ENCODE results near the gene GFOD1.

Gene GFOD1

GRCh38 chr6:13488015-13488895, 855 bp upstream of the GFOD1 start:
- in situ Hi-C loops (cut with MboI; ENCODE audit: low sequenced_read_pairs), result no loop called here

- in situ Hi-C loops (cut with MboI; ENCODE audit: low sequenced_read_pairs), result no loop called here
Observed at GRCh38 chr6:13486679-13487121, 700 bp downstream of the GFOD1 start.

- in situ Hi-C loops (cut with MboI; ENCODE audit: low sequenced_read_pairs), result no loop called here
Observed at GRCh38 chr6:13485923-13486562, 1.4 kb downstream of the GFOD1 start.

GRCh38 chr6:13485303-13485702, 2.1 kb downstream of the GFOD1 start:
- in situ Hi-C loops (cut with MboI; ENCODE audit: low sequenced_read_pairs), result no loop called here

- in situ Hi-C loops (cut with MboI; ENCODE audit: low sequenced_read_pairs), result no loop called here
Observed at GRCh38 chr6:13484827-13485226, 2.6 kb downstream of the GFOD1 start.

GRCh38 chr6:13484138-13484708, 3.2 kb downstream of the GFOD1 start:
- in situ Hi-C loops (cut with MboI; ENCODE audit: low sequenced_read_pairs), result no loop called here

- in situ Hi-C loops (cut with MboI; ENCODE audit: low sequenced_read_pairs), result no loop called here
Observed at GRCh38 chr6:13480631-13481501, 6.5 kb downstream of the GFOD1 start.

- in situ Hi-C loops (cut with MboI; ENCODE audit: low sequenced_read_pairs), result no loop called here
Observed at GRCh38 chr6:13479971-13480434, 7.4 kb downstream of the GFOD1 start.

- in situ Hi-C loops (cut with MboI; ENCODE audit: low sequenced_read_pairs), result no loop called here
Observed at GRCh38 chr6:13479206-13479800, 8.1 kb downstream of the GFOD1 start.

GRCh38 chr6:13478525-13478966, 8.9 kb downstream of the GFOD1 start:
- in situ Hi-C loops (cut with MboI; ENCODE audit: low sequenced_read_pairs), result no loop called here

GRCh38 chr6:13474787-13475186, 12.6 kb downstream of the GFOD1 start:
- in situ Hi-C loops (cut with MboI; ENCODE audit: low sequenced_read_pairs), result no loop called here

GRCh38 chr6:13474360-13474759, 13.0 kb downstream of the GFOD1 start:
- in situ Hi-C loops (cut with MboI; ENCODE audit: low sequenced_read_pairs), result no loop called here

GRCh38 chr6:13473768-13474165, 13.6 kb downstream of the GFOD1 start:
- in situ Hi-C loops (cut with MboI; ENCODE audit: low sequenced_read_pairs), result no loop called here

- in situ Hi-C loops (cut with MboI; ENCODE audit: low sequenced_read_pairs), result no loop called here
Observed at GRCh38 chr6:13472976-13473767, 14.2 kb downstream of the GFOD1 start.

- in situ Hi-C loops (cut with MboI; ENCODE audit: low sequenced_read_pairs), result no loop called here
Observed at GRCh38 chr6:13472099-13472498, 15.3 kb downstream of the GFOD1 start.

- in situ Hi-C loops (cut with MboI; ENCODE audit: low sequenced_read_pairs), result no loop called here
Observed at GRCh38 chr6:13471184-13471583, 16.2 kb downstream of the GFOD1 start.

GRCh38 chr6:13470238-13471140, 16.9 kb downstream of the GFOD1 start:
- in situ Hi-C loops (cut with MboI; ENCODE audit: low sequenced_read_pairs), result no loop called here

GRCh38 chr6:13469693-13470092, 17.7 kb downstream of the GFOD1 start:
- in situ Hi-C loops (cut with MboI; ENCODE audit: low sequenced_read_pairs), result no loop called here

- in situ Hi-C loops (cut with MboI; ENCODE audit: low sequenced_read_pairs), result no loop called here
Observed at GRCh38 chr6:13468839-13469238, 18.6 kb downstream of the GFOD1 start.

Measured in HL-60/S4 (cell line).